ENCODE data around the gene RFX6. TPM values are rescaled to one million over a fixed set of nuclear protein-coding genes. Genes with fewer than 3 reads are reported as not detected.

RFX6 gene
- total RNA-seq, 2 experiments from 2014 or later = not detected

- H3K4me1 Mint-ChIP-seq (ENCODE audit: low read depth) = no peaks in the 10 kb centered on the region
- ATAC-seq = no peak
- no peak for TF ChIP-seq CTCF (IDR thresholded peaks at IDR 0.05)
- intact Hi-C loops (cut with micrococcal nuclease) = no loop called here
- no peak overlapping the region for H3K27ac Mint-ChIP-seq
- H3K4me3 Mint-ChIP-seq = no peak overlapping the region
- no peak for DNase-seq
- H3K27me3 Mint-ChIP-seq = peaks cover 1% of the 10 kb centered on the region
- CTCF ChIA-PET = no interaction called here
- H3K9me3 Mint-ChIP-seq = no peaks in the 10 kb centered on the region
- H3K36me3 Mint-ChIP-seq (ENCODE audit: low read depth) = no peaks in the 10 kb centered on the region
- POLR2A ChIA-PET = no interaction called here
Measured at GRCh38 chr6:116924245-116924644, 47.2 kb downstream of the RFX6 start.

GRCh38 chr6:116925088-116925794 is 48.2 kb downstream of the RFX6 start:
- intact Hi-C loops (cut with micrococcal nuclease) = no loop called here
- H3K27me3 Mint-ChIP-seq = peaks cover 1% of the 10 kb centered on the region
- no peak overlapping the region for H3K27ac Mint-ChIP-seq
- DNase-seq = no peak
- ATAC-seq = no peak
- no peaks in the 10 kb centered on the region for H3K9me3 Mint-ChIP-seq
- POLR2A ChIA-PET = no interaction called here
- CTCF ChIA-PET = no interaction called here
- no peaks in the 10 kb centered on the region for H3K4me1 Mint-ChIP-seq (ENCODE audit: low read depth)
- TF ChIP-seq CTCF (IDR thresholded peaks at IDR 0.05) = no peak
- no peak overlapping the region for H3K4me3 Mint-ChIP-seq
- no peaks in the 10 kb centered on the region for H3K36me3 Mint-ChIP-seq (ENCODE audit: low read depth)

- Mint-ChIP-seq H3K9me3 (no peaks in the 10 kb centered on the region), H3K27me3 (peaks cover 1% of the 10 kb centered on the region), H3K27ac (no peak overlapping the region), H3K36me3 (ENCODE audit: low read depth) (no peaks in the 10 kb centered on the region), H3K4me3 (no peak overlapping the region), H3K4me1 (ENCODE audit: low read depth) (no peaks in the 10 kb centered on the region)
- POLR2A ChIA-PET = no interaction called here
- intact Hi-C loops (cut with micrococcal nuclease) = no loop called here
- DNase-seq (no peak), ATAC-seq (no peak)
- TF ChIP-seq CTCF (IDR thresholded peaks at IDR 0.05) = no peak
- CTCF ChIA-PET = no interaction called here
Measured at GRCh38 chr6:116928677-116929076, 51.6 kb downstream of the RFX6 start.

GRCh38 chr6:116929825-116930224 is 52.8 kb downstream of the RFX6 start:
- no peak for TF ChIP-seq CTCF (IDR thresholded peaks at IDR 0.05)
- ChIA-PET POLR2A (no interaction called here), CTCF (no interaction called here)
- H3K9me3 Mint-ChIP-seq = no peaks in the 10 kb centered on the region
- no peak overlapping the region for H3K4me3 Mint-ChIP-seq
- intact Hi-C loops (cut with micrococcal nuclease) = no loop called here
- no peak overlapping the region for H3K27ac Mint-ChIP-seq
- DNase-seq (no peak), ATAC-seq (no peak)
- no peaks in the 10 kb centered on the region for H3K36me3 Mint-ChIP-seq (ENCODE audit: low read depth)
- peaks cover 1% of the 10 kb centered on the region for H3K27me3 Mint-ChIP-seq
- H3K4me1 Mint-ChIP-seq (ENCODE audit: low read depth) = no peaks in the 10 kb centered on the region

- DNase-seq (no peak), ATAC-seq (no peak)
- no peaks in the 10 kb centered on the region for H3K9me3 Mint-ChIP-seq
- no peaks in the 10 kb centered on the region for H3K4me1 Mint-ChIP-seq (ENCODE audit: low read depth)
- ChIA-PET POLR2A (no interaction called here), CTCF (interaction anchor here (0.8 kb wide), 1 partner anchor 18 kb away, joined by 3 read pairs; no protein-coding TSS in a partner anchor)
- H3K27me3 Mint-ChIP-seq = peaks cover 1% of the 10 kb centered on the region
- intact Hi-C loops (cut with micrococcal nuclease) = no loop called here
- no peak overlapping the region for H3K4me3 Mint-ChIP-seq
- no peaks in the 10 kb centered on the region for H3K36me3 Mint-ChIP-seq (ENCODE audit: low read depth)
- no peak overlapping the region for H3K27ac Mint-ChIP-seq
- TF ChIP-seq CTCF (IDR thresholded peaks at IDR 0.05) = no peak
Measured at GRCh38 chr6:116931456-116931855, 54.4 kb downstream of the RFX6 start.
